Heart left ventricle (tissue), 16 donors: ENCODE data around the gene KCND3. TPM values are rescaled to one million over a fixed set of nuclear protein-coding genes. Genes with fewer than 3 reads are reported as not detected.

Source experiments
- ATAC-seq, 4 donors: fragments of 200-7000 bp; cut with Tn5 transposase; one replicate each; pipeline ENCODE4 v1.9.1; 2020 to 2022; ENCODE audit warnings: moderate library complexity in 4 of 4, mild to moderate bottlenecking in 3 of 4, moderate number of reproducible peaks in 1 of 4
- DNase-seq, 5 donors: peaks; one replicate each; pipeline ENCODE4 v3.0.0-alpha.2; 2020
- H3K27ac ChIP-seq, 12 donors: fragments of 200-600 bp; sonication (generic) in 4 of 12; one replicate each; pipeline versions ENCODE4 v1.5.0 to v1.8.0; 2016 to 2022; ENCODE audit warnings: mild to moderate bottlenecking in 2 of 12
- H3K27me3 ChIP-seq, 9 donors: fragments of 200-600 bp; sonication (generic) in 2 of 9; one replicate each; pipeline versions ENCODE4 v1.5.1 to v1.8.0; 2016 to 2022; ENCODE audit warnings: mild to moderate bottlenecking in 3 of 9
- H3K36me3 ChIP-seq, 9 donors: fragments of 200-600 bp; sonication (generic) in 2 of 9; one replicate each; pipeline versions ENCODE4 v1.5.0 to v1.8.0; 2018 to 2022; ENCODE audit warnings: mild to moderate bottlenecking in 2 of 9
- H3K4me1 ChIP-seq, 12 donors: fragments of 200-600 bp; sonication (generic) in 4 of 12; one replicate each; pipeline versions ENCODE4 v1.5.0 to v1.8.0; 2016 to 2022; ENCODE audit warnings: mild to moderate bottlenecking in 3 of 12
- H3K4me3 ChIP-seq, 12 donors: fragments of 200-600 bp; sonication (generic) in 4 of 12; one replicate each; pipeline versions ENCODE4 v1.5.0 to v1.8.0; 2017 to 2022; ENCODE audit warnings: mild to moderate bottlenecking in 9 of 12, moderate library complexity in 4 of 12
- H3K9me3 ChIP-seq, 12 donors: fragments of 200-600 bp; sonication (generic) in 4 of 12; one replicate each; pipeline versions ENCODE4 v1.5.0 to v1.8.0; 2016 to 2022; ENCODE audit warnings: mild to moderate bottlenecking in 1 of 12
- POLR2A ChIP-seq, 2 donors: fragments of 450-650 bp; IDR thresholded peaks; one replicate each; pipeline ENCODE4 v1.6.1; 2017; ENCODE audit warnings: antibody characterized with exemption in 2 of 2, mild to moderate bottlenecking in 2 of 2, moderate library complexity in 2 of 2
- WGBS, 4 donors: extraction: QIAGEN DNeasy Blood & Tissue Kit in 2 of 4; methylation state at CpG; one replicate each; pipeline versions ENCODE4 v1.1.5 to v1.1.7; 2013 to 2018; 5-methylcytosine and 5-hydroxymethylcytosine counted together
- intact Hi-C, 10 donors: fragments of 100-400 bp; cut with DNase I; formaldehyde crosslinking; loops; one replicate each; pipeline versions ENCODE4 v1.11.1 to v1.14.2; 2022
- polyA plus RNA-seq, 2 donors: library from polyadenylated mRNA; stranded (reverse); fragments of 200-250 nt; gene quantifications; one replicate each; pipeline ENCODE4 v1.2.3, GENCODE V29; 2013
- total RNA-seq, 9 donors: library from RNA; depleted of rRNA in 2 of 9; stranded (reverse); fragments of >200 nt in 2 of 9; fragmentation: NEBNext Ultra II Directional in 3 of 9; extraction: Animal tissue kit (Norgen Biotek cat#: 25700) in 3 of 9; gene quantifications; one replicate each; pipeline versions ENCODE4 v1.1.0 to v1.2.4, GENCODE V29; 2016 to 2023
- TF ChIP-seq, protein P1 (sequence below), 12 donors: fragments of 200-600 bp; sonication (generic) in 4 of 12; IDR thresholded peaks; one replicate each; pipeline versions ENCODE4 v1.5.0 to v1.8.0; 2018 to 2022; ENCODE audit warnings: antibody characterized with exemption in 12 of 12, mild to moderate bottlenecking in 5 of 12
- donor health status: ischemic (EF 13 %, LVEDD 7.1; RV severe dilation, severe dysfunction).
- donor health status: healthy with polysubstance abuse.
- donor health status: DM: no; HTN: yes; CAD: no.
- donor health status: DM: no; HTN: no; CAD: no.
- donor health status: ischemic (EF 25% LVEDD 6.9; RV normal size, moderate dysfunction).
- donor health status: ischemic (EF 25% LVEDD 5.7; RV mildly dilated, moderate dysfunction).
- donor health status: healthy.
- donor health status: DM: yes; HTN: yes; CAD: no.
- donor health status: ischemic (EF 35%, LVEDD 5.7; RV mildly dilated, moderate dysfunction).
- donor health status: nonischemic (EF 11% LVEDD 7.7; RV severe dilation, severe dysfunction).
- donor health status: DM: yes; HTN: yes; CAD: no.
- donor health status: PGD.
- donor health status: ischemic (EF 29% LVEDD 5.4; RV normal size, mild dysfunction).
- donor health status: nonischemic (EF 23%, LVEDD 6.1; RV moderate dilation, normal function).

KCND3 gene
- total and polyA plus RNA-seq, 11 donors = 7.2 to 23.0 (median 15.3) TPM

GRCh38 chr1:111938536-111938935 is 50.9 kb downstream of the KCND3 start:
- DNase-seq (no peak), ATAC-seq (no peak)
- 76 to 91% (median 81%) methylated on average over 3 of the region's 3 CpGs for WGBS, 4 donors
- Histone ChIP-seq H3K27ac (no peak overlapping the region), H3K27me3 (peaks cover 0 to 4% (median 0%) of the 10 kb centered on the region in 9 donors), H3K36me3 (no peaks in the 10 kb centered on the region), H3K9me3 (no peaks in the 10 kb centered on the region), H3K4me3 (no peak overlapping the region), H3K4me1 (peaks cover 0 to 53% (median 5%) of the 10 kb centered on the region in 12 donors)
- intact Hi-C loops = no loop called here
- no peak for TF ChIP-seq POLR2A (IDR thresholded peaks at IDR 0.05)
- TF ChIP-seq, protein P1, sequence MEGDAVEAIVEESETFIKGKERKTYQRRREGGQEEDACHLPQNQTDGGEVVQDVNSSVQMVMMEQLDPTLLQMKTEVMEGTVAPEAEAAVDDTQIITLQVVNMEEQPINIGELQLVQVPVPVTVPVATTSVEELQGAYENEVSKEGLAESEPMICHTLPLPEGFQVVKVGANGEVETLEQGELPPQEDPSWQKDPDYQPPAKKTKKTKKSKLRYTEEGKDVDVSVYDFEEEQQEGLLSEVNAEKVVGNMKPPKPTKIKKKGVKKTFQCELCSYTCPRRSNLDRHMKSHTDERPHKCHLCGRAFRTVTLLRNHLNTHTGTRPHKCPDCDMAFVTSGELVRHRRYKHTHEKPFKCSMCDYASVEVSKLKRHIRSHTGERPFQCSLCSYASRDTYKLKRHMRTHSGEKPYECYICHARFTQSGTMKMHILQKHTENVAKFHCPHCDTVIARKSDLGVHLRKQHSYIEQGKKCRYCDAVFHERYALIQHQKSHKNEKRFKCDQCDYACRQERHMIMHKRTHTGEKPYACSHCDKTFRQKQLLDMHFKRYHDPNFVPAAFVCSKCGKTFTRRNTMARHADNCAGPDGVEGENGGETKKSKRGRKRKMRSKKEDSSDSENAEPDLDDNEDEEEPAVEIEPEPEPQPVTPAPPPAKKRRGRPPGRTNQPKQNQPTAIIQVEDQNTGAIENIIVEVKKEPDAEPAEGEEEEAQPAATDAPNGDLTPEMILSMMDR (IDR thresholded peaks at IDR 0.05) = no peak

DNA sequence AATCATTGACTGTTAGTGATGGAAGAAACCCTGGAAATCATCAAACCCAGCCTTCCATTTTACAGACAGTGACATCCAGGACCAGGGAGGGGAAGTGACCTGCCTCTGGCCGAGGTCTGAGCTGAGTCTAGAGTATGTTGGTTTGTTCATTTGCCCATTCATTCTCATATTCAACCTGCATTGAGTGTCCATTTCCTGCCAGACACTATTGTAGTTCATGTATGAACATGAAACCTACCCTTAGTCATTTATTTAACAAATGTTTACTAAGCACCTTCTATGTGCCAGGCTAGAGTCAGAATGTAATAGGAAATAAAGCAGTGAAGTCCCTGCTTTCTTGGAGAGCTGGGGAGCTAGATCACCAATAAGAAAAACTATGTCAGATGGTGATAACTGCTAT is 51.3 kb downstream of the KCND3 start:
- TF ChIP-seq, protein P1 (IDR thresholded peaks at IDR 0.05) = no peak
- no peak for TF ChIP-seq POLR2A (IDR thresholded peaks at IDR 0.05)
- Histone ChIP-seq H3K27ac (no peak overlapping the region), H3K4me1 (peaks cover 0 to 53% (median 4%) of the 10 kb centered on the region in 12 donors), H3K36me3 (no peaks in the 10 kb centered on the region), H3K9me3 (no peaks in the 10 kb centered on the region), H3K4me3 (no peak overlapping the region), H3K27me3 (peaks cover 0 to 4% (median 0%) of the 10 kb centered on the region in 9 donors)
- ATAC-seq = no peak
- WGBS, 4 donors = 2 to 80% (median 36%) methylated on average over 1 of the region's 1 CpG
- no peak for DNase-seq
- intact Hi-C loops = no loop called here

DNA sequence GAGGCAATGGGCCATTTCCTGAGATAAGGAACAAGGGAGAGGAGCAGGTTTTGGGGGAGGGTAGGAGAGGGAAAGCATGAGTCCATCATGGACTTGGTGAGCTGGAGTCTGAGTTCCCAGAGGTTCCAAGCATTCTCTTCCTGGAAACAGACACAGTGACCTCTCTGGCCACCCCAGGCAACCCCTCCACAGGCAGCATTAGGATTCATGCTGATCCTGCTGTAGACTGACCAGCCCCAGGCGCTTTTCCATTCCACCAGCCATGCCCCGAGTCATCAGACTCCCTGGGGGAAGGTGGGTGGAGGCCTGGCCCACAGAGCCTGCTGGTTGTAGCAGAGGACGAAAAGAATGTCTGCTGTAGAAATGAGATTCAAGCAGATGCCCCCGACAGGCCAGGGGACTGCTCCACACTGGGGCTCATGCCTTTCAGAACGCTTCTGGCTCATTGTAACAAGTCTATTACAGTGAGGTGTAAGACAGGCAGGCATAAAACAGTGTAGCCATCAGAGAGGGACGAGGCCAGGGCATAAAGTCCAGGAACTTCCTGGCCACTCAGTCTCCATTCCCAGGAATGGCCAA is 52.2 kb downstream of the KCND3 start:
- ATAC-seq (peak in 3 of 4 donors; percentile 22 to 52 (median 33)), DNase-seq (peak in 1 of 5 donors; percentile 37)
- WGBS, 4 donors = 46 to 63% (median 55%) methylated on average over 5 to 6 of the region's 6 CpGs
- intact Hi-C loops = no loop called here
- no peak overlapping the region for H3K27ac ChIP-seq
- no peaks in the 10 kb centered on the region for H3K9me3 ChIP-seq
- H3K36me3 ChIP-seq = no peaks in the 10 kb centered on the region
- no peak for TF ChIP-seq POLR2A (IDR thresholded peaks at IDR 0.05)
- TF ChIP-seq, protein P1 (IDR thresholded peaks at IDR 0.05) = no peak
- peaks cover 0 to 46% (median 4%) of the 10 kb centered on the region in 12 donors for H3K4me1 ChIP-seq
- no peak overlapping the region for H3K4me3 ChIP-seq
- peaks cover 0 to under 1% (median 0%) of the 10 kb centered on the region in 9 donors for H3K27me3 ChIP-seq

DNA sequence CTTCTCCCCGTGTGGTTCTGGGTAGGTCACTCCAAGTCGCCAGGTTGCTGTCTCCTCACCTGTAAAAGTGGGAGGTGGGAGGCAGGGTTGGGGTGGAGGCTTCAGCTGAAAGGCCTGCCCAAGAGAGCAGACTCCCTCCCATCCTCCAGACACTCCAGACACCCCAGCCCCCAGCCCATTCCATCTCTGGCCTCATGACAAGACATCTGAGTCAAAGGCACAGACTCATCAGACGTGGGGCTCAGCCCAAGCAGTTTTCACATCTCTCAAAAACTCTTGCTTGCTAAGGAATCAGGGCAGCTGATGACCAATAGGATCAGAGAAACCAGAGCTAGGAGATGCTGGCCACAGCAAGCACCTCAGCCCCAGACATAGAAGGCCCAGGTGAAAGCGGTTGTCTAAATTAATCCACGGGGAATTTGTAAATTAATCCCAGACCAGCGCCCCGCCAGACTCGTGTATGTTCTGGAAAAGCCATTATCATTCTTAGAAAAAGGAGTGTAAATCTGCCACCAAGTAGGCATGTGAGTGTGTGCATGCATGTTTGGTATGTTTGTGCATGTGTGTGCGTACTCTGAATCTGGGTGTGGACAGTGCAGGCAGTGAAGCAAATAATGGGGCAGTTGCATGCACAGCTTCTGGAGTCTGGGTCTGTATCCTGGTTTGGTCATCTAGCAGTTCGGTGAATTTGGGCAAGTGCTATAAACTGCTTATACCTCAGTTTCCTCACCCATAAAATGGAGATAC is 55.2 kb downstream of the KCND3 start:
- Histone ChIP-seq H3K9me3 (no peaks in the 10 kb centered on the region), H3K4me1 (peaks cover 0 to 46% (median 4%) of the 10 kb centered on the region in 12 donors), H3K36me3 (no peaks in the 10 kb centered on the region), H3K4me3 (no peak overlapping the region), H3K27ac (no peak overlapping the region), H3K27me3 (no peaks in the 10 kb centered on the region)
- DNase-seq (no peak), ATAC-seq (no peak)
- intact Hi-C loops = no loop called here
- WGBS, 4 donors = 69 to 80% (median 77%) methylated on average over 10 of the region's 10 CpGs
- TF ChIP-seq, protein P1 (IDR thresholded peaks at IDR 0.05) = no peak
- TF ChIP-seq POLR2A (IDR thresholded peaks at IDR 0.05) = no peak
